Measurements from ENCODE around the gene FAM78B.

FAM78B gene

GRCh38 chr1:166122873-166123466, 43.8 kb downstream of the FAM78B start:
- Histone ChIP-seq H3K79me2 (ENCODE audit: insufficient read depth, low read depth) (no peaks in the 10 kb centered on the region), H3K9ac (no peak overlapping the region), H3K4me3 (IDR thresholded peaks at IDR 0.05; ENCODE audit: insufficient read depth, low read depth, low read length) (no peak overlapping the region), H3K27ac (no peak overlapping the region), H3K36me3 (ENCODE audit: insufficient read depth) (no peaks in the 10 kb centered on the region), H3K4me2 (no peak overlapping the region), H4K20me1 (ENCODE audit: insufficient read depth) (no peaks in the 10 kb centered on the region), H3K27me3 (ENCODE audit: insufficient read depth, low read depth) (no peaks in the 10 kb centered on the region), H2AFZ (ENCODE audit: low read depth) (no peak overlapping the region), H3K4me1 (ENCODE audit: low read depth, poor library complexity, severe bottlenecking) (no peaks in the 10 kb centered on the region)
- TF ChIP-seq CTCF (conservative IDR thresholded peaks at IDR 0.05; ENCODE audit: low read depth, low read length): no peak

GRCh38 chr1:166121010-166121409, 45.8 kb downstream of the FAM78B start:
- no peak overlapping the region for H3K9ac ChIP-seq
- no peak overlapping the region for H3K27ac ChIP-seq
- H4K20me1 ChIP-seq (ENCODE audit: insufficient read depth): no peaks in the 10 kb centered on the region
- H3K79me2 ChIP-seq (ENCODE audit: insufficient read depth, low read depth): no peaks in the 10 kb centered on the region
- TF ChIP-seq CTCF (conservative IDR thresholded peaks at IDR 0.05; ENCODE audit: low read depth, low read length): no peak
- H3K27me3 ChIP-seq (ENCODE audit: insufficient read depth, low read depth): no peaks in the 10 kb centered on the region
- H3K4me3 ChIP-seq (IDR thresholded peaks at IDR 0.05; ENCODE audit: insufficient read depth, low read depth, low read length): no peak overlapping the region
- no peaks in the 10 kb centered on the region for H3K36me3 ChIP-seq (ENCODE audit: insufficient read depth)
- H3K4me1 ChIP-seq (ENCODE audit: low read depth, poor library complexity, severe bottlenecking): no peaks in the 10 kb centered on the region
- no peak overlapping the region for H3K4me2 ChIP-seq
- H2AFZ ChIP-seq (ENCODE audit: low read depth): no peak overlapping the region

GRCh38 chr1:166120281-166120680, 46.5 kb downstream of the FAM78B start:
- Histone ChIP-seq H3K4me2 (no peak overlapping the region), H3K79me2 (ENCODE audit: insufficient read depth, low read depth) (no peaks in the 10 kb centered on the region), H3K36me3 (ENCODE audit: insufficient read depth) (no peaks in the 10 kb centered on the region), H3K4me1 (ENCODE audit: low read depth, poor library complexity, severe bottlenecking) (no peaks in the 10 kb centered on the region), H3K27me3 (ENCODE audit: insufficient read depth, low read depth) (no peaks in the 10 kb centered on the region), H3K27ac (no peak overlapping the region), H4K20me1 (ENCODE audit: insufficient read depth) (no peaks in the 10 kb centered on the region), H3K9ac (no peak overlapping the region), H2AFZ (ENCODE audit: low read depth) (no peak overlapping the region), H3K4me3 (IDR thresholded peaks at IDR 0.05; ENCODE audit: insufficient read depth, low read depth, low read length) (no peak overlapping the region)
- TF ChIP-seq CTCF (conservative IDR thresholded peaks at IDR 0.05; ENCODE audit: low read depth, low read length): no peak

GRCh38 chr1:166119471-166119965, 47.3 kb downstream of the FAM78B start:
- Histone ChIP-seq H3K27me3 (ENCODE audit: insufficient read depth, low read depth) (no peaks in the 10 kb centered on the region), H3K27ac (no peak overlapping the region), H2AFZ (ENCODE audit: low read depth) (no peak overlapping the region), H3K4me2 (no peak overlapping the region), H3K79me2 (ENCODE audit: insufficient read depth, low read depth) (no peaks in the 10 kb centered on the region), H4K20me1 (ENCODE audit: insufficient read depth) (no peaks in the 10 kb centered on the region), H3K4me3 (IDR thresholded peaks at IDR 0.05; ENCODE audit: insufficient read depth, low read depth, low read length) (no peak overlapping the region), H3K9ac (no peak overlapping the region), H3K4me1 (ENCODE audit: low read depth, poor library complexity, severe bottlenecking) (no peaks in the 10 kb centered on the region), H3K36me3 (ENCODE audit: insufficient read depth) (no peaks in the 10 kb centered on the region)
- TF ChIP-seq CTCF (conservative IDR thresholded peaks at IDR 0.05; ENCODE audit: low read depth, low read length): no peak
